Measurements from ENCODE around the gene ELOVL7.

ELOVL7 gene

DNA sequence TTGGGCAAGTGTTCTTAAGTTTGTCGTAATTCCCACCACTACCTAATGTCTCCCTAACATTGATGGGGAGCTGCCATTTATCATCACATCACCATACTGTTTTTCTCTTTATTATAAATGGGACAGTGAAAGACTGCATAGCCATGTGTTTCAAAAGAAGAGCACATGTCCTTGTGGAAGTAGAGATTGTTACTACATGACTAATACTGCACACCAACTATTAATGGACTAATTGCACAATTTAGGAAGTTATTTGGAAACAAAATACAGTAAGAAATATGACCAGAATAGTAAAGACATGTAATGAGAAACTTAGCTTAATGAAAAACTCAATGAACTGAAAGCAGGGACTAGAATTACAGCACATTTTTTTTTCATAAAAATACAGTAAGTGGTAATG is 12.0 kb upstream of the ELOVL7 start:
- Histone ChIP-seq H3K36me3 (ENCODE audit: insufficient read depth, low read length) (no peaks in the 10 kb centered on the region), H3K27me3 (ENCODE audit: insufficient read depth, low read length) (no peaks in the 10 kb centered on the region), H3K4me3 (ENCODE audit: low read depth, low read length, poor library complexity, severe bottlenecking) (no peak overlapping the region), H3F3A (ENCODE audit: insufficient read depth, low read length) (no peaks in the 10 kb centered on the region), H3K9ac (ENCODE audit: low read length) (no peak overlapping the region), H3K9me3 (ENCODE audit: low read length) (no peaks in the 10 kb centered on the region), H3K27ac (ENCODE audit: low read depth, low read length, poor library complexity, severe bottlenecking) (no peak overlapping the region), H3K4me2 (ENCODE audit: low read length) (no peak overlapping the region), H3K4me1 (ENCODE audit: insufficient read depth, low read length, severe bottlenecking) (no peaks in the 10 kb centered on the region), H3K79me2 (ENCODE audit: insufficient read depth, low read length) (no peaks in the 10 kb centered on the region), H3K9me2 (ENCODE audit: low read depth, low read length) (no peaks in the 10 kb centered on the region), H4K20me1 (ENCODE audit: insufficient read depth, low read length) (no peaks in the 10 kb centered on the region), H2AFZ (ENCODE audit: low read length) (no peak overlapping the region)
- no peak for TF ChIP-seq EZH2 (IDR thresholded peaks at IDR 0.05; ENCODE audit: borderline replicate concordance, low read length)
- TF ChIP-seq, protein P1, sequence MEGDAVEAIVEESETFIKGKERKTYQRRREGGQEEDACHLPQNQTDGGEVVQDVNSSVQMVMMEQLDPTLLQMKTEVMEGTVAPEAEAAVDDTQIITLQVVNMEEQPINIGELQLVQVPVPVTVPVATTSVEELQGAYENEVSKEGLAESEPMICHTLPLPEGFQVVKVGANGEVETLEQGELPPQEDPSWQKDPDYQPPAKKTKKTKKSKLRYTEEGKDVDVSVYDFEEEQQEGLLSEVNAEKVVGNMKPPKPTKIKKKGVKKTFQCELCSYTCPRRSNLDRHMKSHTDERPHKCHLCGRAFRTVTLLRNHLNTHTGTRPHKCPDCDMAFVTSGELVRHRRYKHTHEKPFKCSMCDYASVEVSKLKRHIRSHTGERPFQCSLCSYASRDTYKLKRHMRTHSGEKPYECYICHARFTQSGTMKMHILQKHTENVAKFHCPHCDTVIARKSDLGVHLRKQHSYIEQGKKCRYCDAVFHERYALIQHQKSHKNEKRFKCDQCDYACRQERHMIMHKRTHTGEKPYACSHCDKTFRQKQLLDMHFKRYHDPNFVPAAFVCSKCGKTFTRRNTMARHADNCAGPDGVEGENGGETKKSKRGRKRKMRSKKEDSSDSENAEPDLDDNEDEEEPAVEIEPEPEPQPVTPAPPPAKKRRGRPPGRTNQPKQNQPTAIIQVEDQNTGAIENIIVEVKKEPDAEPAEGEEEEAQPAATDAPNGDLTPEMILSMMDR (IDR thresholded peaks at IDR 0.05; ENCODE audit: low read length): no peak

DNA sequence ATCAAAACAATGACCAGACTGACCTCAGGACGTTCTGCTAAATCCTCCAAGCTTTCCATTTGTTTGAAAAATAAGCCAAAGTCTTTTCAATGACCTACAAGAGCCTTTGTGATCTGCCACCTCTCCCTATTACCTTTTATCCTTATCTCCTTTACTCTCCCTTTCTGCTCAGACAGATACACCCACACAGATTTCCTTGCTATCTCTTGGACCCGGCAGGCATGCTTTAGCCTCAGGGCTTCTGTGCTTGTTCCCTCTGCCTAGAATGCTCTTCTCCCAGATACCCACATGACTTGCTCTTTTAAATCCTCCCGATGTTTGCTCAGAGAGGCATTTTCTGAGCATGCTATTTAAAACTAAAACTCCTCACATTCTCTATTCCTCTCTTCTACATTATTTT is 8.9 kb upstream of the ELOVL7 start:
- Histone ChIP-seq H3K9ac (ENCODE audit: low read length) (no peak overlapping the region), H2AFZ (ENCODE audit: low read length) (no peak overlapping the region), H3F3A (ENCODE audit: insufficient read depth, low read length) (no peaks in the 10 kb centered on the region), H3K9me2 (ENCODE audit: low read depth, low read length) (no peaks in the 10 kb centered on the region), H3K4me1 (ENCODE audit: insufficient read depth, low read length, severe bottlenecking) (no peaks in the 10 kb centered on the region), H3K36me3 (ENCODE audit: insufficient read depth, low read length) (no peaks in the 10 kb centered on the region), H3K4me2 (ENCODE audit: low read length) (no peak overlapping the region), H3K27ac (ENCODE audit: low read depth, low read length, poor library complexity, severe bottlenecking) (no peak overlapping the region), H3K9me3 (ENCODE audit: low read length) (no peaks in the 10 kb centered on the region), H4K20me1 (ENCODE audit: insufficient read depth, low read length) (no peaks in the 10 kb centered on the region), H3K4me3 (ENCODE audit: low read depth, low read length, poor library complexity, severe bottlenecking) (no peak overlapping the region), H3K27me3 (ENCODE audit: insufficient read depth, low read length) (no peaks in the 10 kb centered on the region), H3K79me2 (ENCODE audit: insufficient read depth, low read length) (no peaks in the 10 kb centered on the region)
- no peak for TF ChIP-seq EZH2 (IDR thresholded peaks at IDR 0.05; ENCODE audit: borderline replicate concordance, low read length)
- TF ChIP-seq, protein P1 (IDR thresholded peaks at IDR 0.05; ENCODE audit: low read length): no peak

DNA sequence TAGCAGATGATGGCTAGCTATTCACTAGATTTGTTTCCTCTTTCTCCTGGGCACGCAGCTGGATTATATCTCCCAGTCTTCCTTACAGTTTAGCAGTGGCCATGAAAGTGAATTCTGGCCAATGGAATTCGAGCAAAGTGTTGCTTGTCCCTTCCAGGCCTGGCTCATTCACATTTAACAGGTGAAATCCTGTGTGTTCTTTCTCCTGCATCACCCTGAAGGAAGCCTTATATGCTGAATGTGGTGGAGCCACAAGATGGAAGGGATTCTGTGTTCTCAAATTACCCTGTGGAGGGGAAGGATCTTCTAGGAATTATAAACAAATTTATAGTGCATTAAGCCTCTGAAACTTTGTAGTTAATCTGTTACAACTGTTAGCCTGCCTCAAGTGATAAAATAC is 8.2 kb upstream of the ELOVL7 start:
- H3K27me3 ChIP-seq (ENCODE audit: insufficient read depth, low read length): no peaks in the 10 kb centered on the region
- H3K9ac ChIP-seq (ENCODE audit: low read length): no peak overlapping the region
- no peak overlapping the region for H3K27ac ChIP-seq (ENCODE audit: low read depth, low read length, poor library complexity, severe bottlenecking)
- TF ChIP-seq, protein P1 (IDR thresholded peaks at IDR 0.05; ENCODE audit: low read length): no peak
- no peak for TF ChIP-seq EZH2 (IDR thresholded peaks at IDR 0.05; ENCODE audit: borderline replicate concordance, low read length)
- H3K9me3 ChIP-seq (ENCODE audit: low read length): no peaks in the 10 kb centered on the region
- no peak overlapping the region for H2AFZ ChIP-seq (ENCODE audit: low read length)
- H3F3A ChIP-seq (ENCODE audit: insufficient read depth, low read length): no peaks in the 10 kb centered on the region
- no peaks in the 10 kb centered on the region for H3K4me1 ChIP-seq (ENCODE audit: insufficient read depth, low read length, severe bottlenecking)
- no peaks in the 10 kb centered on the region for H3K79me2 ChIP-seq (ENCODE audit: insufficient read depth, low read length)
- no peak overlapping the region for H3K4me2 ChIP-seq (ENCODE audit: low read length)
- H3K9me2 ChIP-seq (ENCODE audit: low read depth, low read length): no peaks in the 10 kb centered on the region
- H3K4me3 ChIP-seq (ENCODE audit: low read depth, low read length, poor library complexity, severe bottlenecking): no peak overlapping the region
- H4K20me1 ChIP-seq (ENCODE audit: insufficient read depth, low read length): no peaks in the 10 kb centered on the region
- no peaks in the 10 kb centered on the region for H3K36me3 ChIP-seq (ENCODE audit: insufficient read depth, low read length)

Measured in OCI-LY1 (cell line).